ENCODE results near the gene MSL1.

DNA sequence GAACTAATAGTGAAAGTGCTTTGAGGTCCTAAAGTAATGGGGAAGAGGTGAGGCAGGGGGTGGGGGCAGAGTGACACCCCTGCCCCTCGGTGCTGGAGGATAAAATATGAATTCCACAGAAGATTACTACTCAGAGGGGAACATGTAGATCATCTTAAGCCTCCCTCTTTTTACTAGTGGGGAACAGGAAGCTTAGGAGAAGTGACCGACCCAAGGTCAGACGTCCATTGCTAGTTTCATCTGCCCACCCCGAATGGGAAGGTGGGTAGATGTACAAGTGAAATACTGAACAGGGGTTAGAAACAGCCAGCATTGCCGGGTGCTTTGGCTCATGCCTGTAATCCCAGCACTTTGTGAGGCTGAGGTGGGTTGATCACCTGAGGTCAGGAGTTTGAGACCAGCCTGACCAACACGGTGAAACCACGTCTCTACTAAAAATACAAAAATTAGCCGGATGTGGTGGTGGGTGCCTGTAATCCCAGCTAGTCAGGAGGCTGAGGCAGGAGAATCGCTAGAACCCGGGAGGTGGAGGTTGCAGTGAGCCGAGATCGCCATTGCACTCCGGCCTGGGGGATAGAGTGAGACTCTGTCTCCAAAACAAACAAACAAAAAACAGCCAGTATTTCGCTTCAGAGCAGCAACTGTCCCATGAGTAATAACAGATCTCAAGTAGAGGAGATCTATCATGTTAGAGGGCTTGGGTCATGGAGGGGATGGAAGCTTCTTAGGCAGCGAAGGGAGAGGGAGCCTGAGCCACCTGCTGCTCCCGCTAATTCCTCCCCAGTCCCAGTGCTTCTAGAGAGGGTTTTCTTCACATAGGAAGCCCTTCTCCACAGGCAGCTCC lies 20.2 kb upstream of the MSL1 start:
- TF ChIP-seq, protein P1, sequence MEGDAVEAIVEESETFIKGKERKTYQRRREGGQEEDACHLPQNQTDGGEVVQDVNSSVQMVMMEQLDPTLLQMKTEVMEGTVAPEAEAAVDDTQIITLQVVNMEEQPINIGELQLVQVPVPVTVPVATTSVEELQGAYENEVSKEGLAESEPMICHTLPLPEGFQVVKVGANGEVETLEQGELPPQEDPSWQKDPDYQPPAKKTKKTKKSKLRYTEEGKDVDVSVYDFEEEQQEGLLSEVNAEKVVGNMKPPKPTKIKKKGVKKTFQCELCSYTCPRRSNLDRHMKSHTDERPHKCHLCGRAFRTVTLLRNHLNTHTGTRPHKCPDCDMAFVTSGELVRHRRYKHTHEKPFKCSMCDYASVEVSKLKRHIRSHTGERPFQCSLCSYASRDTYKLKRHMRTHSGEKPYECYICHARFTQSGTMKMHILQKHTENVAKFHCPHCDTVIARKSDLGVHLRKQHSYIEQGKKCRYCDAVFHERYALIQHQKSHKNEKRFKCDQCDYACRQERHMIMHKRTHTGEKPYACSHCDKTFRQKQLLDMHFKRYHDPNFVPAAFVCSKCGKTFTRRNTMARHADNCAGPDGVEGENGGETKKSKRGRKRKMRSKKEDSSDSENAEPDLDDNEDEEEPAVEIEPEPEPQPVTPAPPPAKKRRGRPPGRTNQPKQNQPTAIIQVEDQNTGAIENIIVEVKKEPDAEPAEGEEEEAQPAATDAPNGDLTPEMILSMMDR (IDR thresholded peaks at IDR 0.05): no peak
- no peak for TF ChIP-seq POLR2A (IDR thresholded peaks at IDR 0.05)

Measured in Peyer's patch (tissue), 4 donors.